Measurements from ENCODE around the gene MSANTD2. TPM values are rescaled to one million over a fixed set of nuclear protein-coding genes. Genes with fewer than 3 reads are reported as not detected.

Gene MSANTD2
- total and polyA plus RNA-seq, 2 donors (not counting 1 experiment from before 2014, with no cell fraction given): 11.1 to 26.8 TPM

- Histone ChIP-seq H3K9me3 (ENCODE audit: control extremely low read depth in 1 of 3, control insufficient read depth in 2 of 3, insufficient read depth in 1 of 3, low read length in 2 of 3) (peaks cover 0 to 3% (median 0%) of the 10 kb centered on the region in 3 donors), H3K36me3 (replicated peaks in 1 of 2; ENCODE audit: control extremely low read depth in 1 of 2, control insufficient read depth in 1 of 2, extremely low read depth in 1 of 2, insufficient read depth in 2 of 2, low read length in 1 of 2) (peaks cover 0 to 10% of the 10 kb centered on the region in 2 experiments), H3K79me2 (ENCODE audit: control insufficient read depth, insufficient read depth, low read length) (peaks cover 16% of the 10 kb centered on the region), H4K20me1 (ENCODE audit: control insufficient read depth, insufficient read depth, low read length, poor library complexity, severe bottlenecking) (peaks cover 6% of the 10 kb centered on the region), H3K27me3 (replicated peaks in 1 of 4; ENCODE audit: control extremely low read depth in 1 of 4, control insufficient read depth in 3 of 4, insufficient read depth in 4 of 4, low read length in 3 of 4) (peaks cover 0 to 20% (median 9%) of the 10 kb centered on the region in 4 experiments), H3K4me1 (ENCODE audit: control insufficient read depth in 2 of 2, insufficient read depth in 2 of 2, low read length in 2 of 2) (peaks cover 38 to 55% of the 10 kb centered on the region in 2 donors), H3K9ac (ENCODE audit: low read length) (peak overlapping the region; percentile 76), H3K4me3 (ENCODE audit: control extremely low read depth in 1 of 5, extremely low read depth in 1 of 5, insufficient read depth in 1 of 5, low read depth in 2 of 5, low read length in 4 of 5) (peak overlapping the region; percentile 42 to 81 (median 64)), H2AFZ (ENCODE audit: insufficient read depth, low read depth, low read length, poor library complexity, severe bottlenecking) (peak overlapping the region; percentile 86), H3K27ac (ENCODE audit: low read length in 2 of 2) (peak overlapping the region in 1 of 2 donors; percentile 67), H3K4me2 (replicated peaks; ENCODE audit: low read depth, low read length, poor library complexity, severe bottlenecking) (peak overlapping the region; percentile 99)
- TF ChIP-seq, protein P1, sequence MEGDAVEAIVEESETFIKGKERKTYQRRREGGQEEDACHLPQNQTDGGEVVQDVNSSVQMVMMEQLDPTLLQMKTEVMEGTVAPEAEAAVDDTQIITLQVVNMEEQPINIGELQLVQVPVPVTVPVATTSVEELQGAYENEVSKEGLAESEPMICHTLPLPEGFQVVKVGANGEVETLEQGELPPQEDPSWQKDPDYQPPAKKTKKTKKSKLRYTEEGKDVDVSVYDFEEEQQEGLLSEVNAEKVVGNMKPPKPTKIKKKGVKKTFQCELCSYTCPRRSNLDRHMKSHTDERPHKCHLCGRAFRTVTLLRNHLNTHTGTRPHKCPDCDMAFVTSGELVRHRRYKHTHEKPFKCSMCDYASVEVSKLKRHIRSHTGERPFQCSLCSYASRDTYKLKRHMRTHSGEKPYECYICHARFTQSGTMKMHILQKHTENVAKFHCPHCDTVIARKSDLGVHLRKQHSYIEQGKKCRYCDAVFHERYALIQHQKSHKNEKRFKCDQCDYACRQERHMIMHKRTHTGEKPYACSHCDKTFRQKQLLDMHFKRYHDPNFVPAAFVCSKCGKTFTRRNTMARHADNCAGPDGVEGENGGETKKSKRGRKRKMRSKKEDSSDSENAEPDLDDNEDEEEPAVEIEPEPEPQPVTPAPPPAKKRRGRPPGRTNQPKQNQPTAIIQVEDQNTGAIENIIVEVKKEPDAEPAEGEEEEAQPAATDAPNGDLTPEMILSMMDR (IDR thresholded peaks at IDR 0.05): peak; percentile 79
- TF ChIP-seq EZH2 (IDR thresholded peaks at IDR 0.05; ENCODE audit: borderline replicate concordance, insufficient read depth, low read depth, low read length, poor library complexity, severe bottlenecking): no peak
- Mint-ChIP-seq H3K4me3 (peak overlapping the region; percentile 94), H3K9me3 (ENCODE audit: insufficient read depth) (no peaks in the 10 kb centered on the region), H3K27ac (peak overlapping the region; percentile 67), H3K27me3 (peaks cover 3% of the 10 kb centered on the region), H3K4me1 (peaks cover 43% of the 10 kb centered on the region)
- DNase-seq: peak; percentile 90
- ChIA-PET CTCF (interaction anchor here (0.7 to 11.1 kb wide), 30 partner anchors 8 to 121 kb away, joined by 3 to 202 read pairs (median 6); partner anchors contain the start of genes MSANTD2, NRGN, SIAE and SPA17), POLR2A (interaction anchor here (0.6 to 1.6 kb wide), 4 partner anchors 17 to 244 kb away, joined by 3 to 7 read pairs (median 6); partner anchors contain the start of gene NRGN)
- 13% methylated on average over 17 of the region's 21 CpGs for WGBS (ENCODE audit: insufficient coverage)
- peak; percentile 31 for ATAC-seq (ENCODE audit: low read depth)
- intact Hi-C loops (cut with micrococcal nuclease): loop anchor here (1.0 to 2.0 kb wide), 8 partner anchors 17 to 141 kb away; partner anchors contain the start of genes MSANTD2, NRGN, SIAE and SPA17
Measured at GRCh38 chr11:124763156-124763947, 36.9 kb downstream of the MSANTD2 start.

Data from B cell (primary cell).